SK-MEL-5 (cell line): Measurements from ENCODE around the gene SLC30A3. TPM values are rescaled to one million over a fixed set of nuclear protein-coding genes. Genes with fewer than 3 reads are reported as not detected.
"Not testable (repeated sequence)": the region's sequence is repeated elsewhere in the genome, so short reads cannot be mapped to it uniquely, and the experiment has no call there.

Source experiments
- DNase-seq: peaks from one replicate; pipeline ENCODE4 v3.0.0-alpha.2; 2016; ENCODE audit warnings: low read depth, low spot score
- in situ Hi-C: cut with HindIII; loops from 2 replicates; pipeline ENCODE4 v1.10.0; 2016; ENCODE audit warnings: low sequenced_read_pairs, high pct_unique_total_duplicates, low pct_unique_long_range_greater_than_20kb
- total RNA-seq: library from RNA; depleted of rRNA; stranded (reverse); fragments of >200 nt; shearing (Covaris generic); gene quantifications from 2 replicates; pipeline ENCODE4 v1.2.3, GENCODE V29; 2014

Gene SLC30A3
- total RNA-seq, 1 experiment from 2014 or later = 0.24 TPM

DNA sequence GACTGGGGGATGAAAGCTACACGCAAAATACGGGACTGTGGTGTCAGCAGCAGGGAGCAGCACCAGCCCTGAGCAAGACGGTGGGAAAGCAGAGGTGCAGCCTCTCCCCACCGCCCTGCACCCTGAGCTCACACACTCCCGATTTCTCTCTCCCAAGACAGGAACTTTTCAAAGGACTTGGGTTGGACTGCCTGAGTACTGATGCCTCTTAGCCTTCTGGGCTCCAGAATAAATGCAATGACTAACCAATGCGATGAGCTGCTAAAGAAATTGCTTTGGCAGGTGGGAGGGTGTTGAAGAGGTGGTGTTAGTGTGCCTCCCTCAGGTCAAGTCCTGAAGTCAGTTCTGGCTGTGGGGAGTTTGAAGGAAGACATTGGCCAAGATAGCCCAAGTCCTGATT lies 29.0 kb upstream of the SLC30A3 start:
- in situ Hi-C loops = no loop called here
- DNase-seq = peak; percentile 60

DNA sequence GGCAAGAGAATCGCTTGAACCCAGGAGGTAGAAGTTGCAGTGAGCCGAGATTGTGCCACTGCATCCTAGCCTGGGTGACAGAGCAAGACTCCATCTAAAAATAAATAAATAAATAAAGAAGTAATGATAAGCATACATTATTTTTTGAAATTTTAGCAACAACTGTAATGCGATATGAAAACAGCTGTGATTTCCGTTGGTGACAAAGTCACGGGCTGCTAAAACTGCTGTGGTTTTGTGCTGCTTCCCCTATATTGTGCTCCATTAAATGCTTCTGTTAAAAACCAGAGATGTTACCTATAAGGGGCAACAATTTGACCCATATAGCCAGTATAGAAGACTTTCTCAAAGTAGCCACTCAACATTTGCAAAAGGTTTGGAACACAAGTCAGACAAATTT lies 27.7 kb upstream of the SLC30A3 start:
- in situ Hi-C loops = no loop called here
- DNase-seq = no peak

DNA sequence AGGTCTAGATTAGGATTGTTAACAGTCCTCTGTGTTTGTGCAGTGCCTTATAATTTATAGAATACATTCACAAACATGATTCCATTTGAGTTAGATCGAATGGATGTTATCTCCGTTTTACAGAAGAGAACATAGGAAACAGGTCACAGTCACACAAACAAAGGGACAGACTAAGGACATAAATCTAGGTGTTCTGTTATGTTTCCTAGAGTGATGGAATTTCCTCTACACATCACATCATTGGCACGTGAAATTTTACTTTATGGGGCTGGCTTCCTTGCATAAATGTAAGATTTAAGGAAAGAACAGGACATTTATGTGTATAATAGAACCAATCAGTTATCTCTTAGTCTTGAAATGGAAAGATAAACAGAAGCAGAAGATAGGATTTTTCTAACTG lies 25.8 kb upstream of the SLC30A3 start:
- no peak for DNase-seq
- in situ Hi-C loops = no loop called here

DNA sequence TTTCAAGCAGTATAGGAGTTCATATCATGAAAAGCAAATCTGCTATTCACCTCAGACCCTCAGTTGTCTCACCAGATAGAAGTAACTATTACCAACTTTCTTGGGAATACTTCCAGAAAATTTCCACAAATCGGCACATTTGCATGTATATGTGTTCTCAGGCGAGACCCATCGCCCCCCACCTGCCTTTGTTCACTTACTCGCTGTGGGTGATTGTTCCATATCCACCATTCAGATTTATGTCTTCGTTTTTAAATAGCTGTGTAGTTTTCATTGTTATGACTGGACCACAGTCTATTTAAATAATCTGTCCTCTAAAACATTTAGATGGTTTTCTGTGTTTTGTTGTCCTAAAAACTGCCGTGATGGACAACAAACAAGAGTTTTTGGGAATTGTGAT lies 22.6 kb upstream of the SLC30A3 start:
- in situ Hi-C loops = no loop called here
- DNase-seq = no peak

DNA sequence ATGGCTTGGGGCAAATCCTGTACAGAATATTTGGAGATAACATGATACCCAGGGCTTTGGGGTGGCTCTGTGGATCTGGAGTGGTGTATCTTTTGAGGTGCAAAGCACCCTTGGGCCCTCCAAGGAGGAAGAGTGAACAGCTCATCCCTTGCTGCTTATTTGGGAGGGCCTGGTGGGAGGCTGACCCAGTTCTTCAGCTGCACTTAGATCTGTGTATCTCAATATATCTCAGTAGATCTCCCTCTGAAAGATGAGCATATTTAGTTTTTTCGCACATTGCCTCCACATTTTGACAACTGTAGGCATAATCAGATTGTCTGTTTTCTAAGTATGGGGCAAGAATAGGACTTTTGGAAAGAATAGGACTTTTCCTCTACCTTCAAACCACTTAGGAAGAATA lies 22.1 kb upstream of the SLC30A3 start:
- in situ Hi-C loops = no loop called here
- DNase-seq = no peak

DNA sequence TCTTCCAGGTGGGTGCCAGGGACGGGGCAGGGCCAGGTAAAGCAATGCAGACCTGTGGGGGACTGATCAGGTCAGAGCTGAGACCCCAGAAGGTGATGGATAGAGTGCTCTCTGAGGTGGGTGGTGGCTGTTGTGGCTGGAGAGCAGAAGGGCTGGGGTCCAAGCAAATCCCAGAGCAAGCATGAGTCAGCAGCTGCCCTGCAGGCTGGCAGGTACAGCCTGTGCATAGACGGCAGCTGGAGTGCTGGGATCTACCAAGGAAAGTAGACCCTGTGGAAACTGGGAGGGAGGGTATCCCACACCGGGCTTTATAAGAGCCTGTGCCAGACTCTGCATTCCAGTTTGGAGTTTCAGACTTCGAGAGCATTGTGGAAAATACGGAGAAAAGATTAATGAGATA lies 20.0 kb upstream of the SLC30A3 start:
- in situ Hi-C loops = no loop called here
- DNase-seq = no peak

DNA sequence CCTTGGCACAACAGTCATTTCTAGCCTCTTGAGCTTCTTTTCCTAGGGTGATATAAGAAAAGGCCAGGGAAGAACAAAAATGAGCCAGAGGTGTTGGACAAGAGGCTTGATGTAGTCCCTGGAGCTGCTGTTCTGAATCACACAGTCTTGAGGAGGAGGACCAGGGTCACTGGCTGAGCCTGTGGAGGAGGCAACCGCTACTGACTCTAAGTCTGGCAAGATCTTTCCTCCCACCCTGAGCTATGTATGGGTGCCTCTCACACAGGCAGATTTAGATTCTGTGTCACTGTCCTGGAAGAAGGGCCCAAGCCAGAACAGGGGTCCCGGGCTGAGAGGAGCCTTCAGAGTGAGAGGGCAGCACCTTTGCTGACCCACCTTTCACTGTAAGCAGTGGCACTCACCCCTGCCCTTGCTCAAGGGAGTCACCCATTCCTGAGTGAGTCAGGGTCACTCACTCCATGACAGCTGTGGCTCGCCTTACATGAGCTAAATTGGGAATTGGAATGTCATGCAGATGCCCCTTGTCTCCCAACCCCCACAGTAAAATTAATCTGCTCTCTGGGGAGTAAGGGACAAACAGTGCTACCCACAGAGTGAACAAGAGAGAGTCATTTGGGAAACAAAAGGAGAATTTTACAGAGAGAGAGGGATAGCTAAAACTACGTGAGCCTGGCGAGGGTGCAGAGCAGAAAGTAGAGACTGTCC lies 19.2 kb upstream of the SLC30A3 start, which contains the start of gene TRIM54:
Gene TRIM54, plus strand, starts transcription at position 575 of the 705 bp plus-strand sequence. CDS start 303 bp downstream, outside the sequence.
- DNase-seq = no peak
- in situ Hi-C loops = no loop called here

DNA sequence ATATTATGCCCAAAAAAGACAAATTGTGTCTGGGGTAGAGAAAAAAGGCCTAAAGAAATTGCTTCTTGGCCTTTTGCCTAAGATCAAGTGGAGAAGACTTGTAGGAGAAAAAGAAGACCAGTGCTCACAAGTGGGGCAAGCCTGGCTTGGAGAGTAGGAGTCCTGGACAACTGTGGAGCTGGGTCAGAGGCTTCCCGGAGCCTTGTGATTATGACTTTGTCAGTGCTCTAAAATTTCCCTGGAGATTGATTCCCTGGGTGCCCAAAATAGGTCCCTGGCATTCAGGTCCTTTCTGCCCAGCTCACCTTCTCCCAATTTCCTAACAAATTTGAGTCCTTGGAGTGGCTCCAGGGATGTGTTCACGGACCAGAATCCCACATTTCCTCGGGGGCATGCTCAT lies 18.6 kb upstream of the SLC30A3 start:
- DNase-seq = no peak
- in situ Hi-C loops = no loop called here

DNA sequence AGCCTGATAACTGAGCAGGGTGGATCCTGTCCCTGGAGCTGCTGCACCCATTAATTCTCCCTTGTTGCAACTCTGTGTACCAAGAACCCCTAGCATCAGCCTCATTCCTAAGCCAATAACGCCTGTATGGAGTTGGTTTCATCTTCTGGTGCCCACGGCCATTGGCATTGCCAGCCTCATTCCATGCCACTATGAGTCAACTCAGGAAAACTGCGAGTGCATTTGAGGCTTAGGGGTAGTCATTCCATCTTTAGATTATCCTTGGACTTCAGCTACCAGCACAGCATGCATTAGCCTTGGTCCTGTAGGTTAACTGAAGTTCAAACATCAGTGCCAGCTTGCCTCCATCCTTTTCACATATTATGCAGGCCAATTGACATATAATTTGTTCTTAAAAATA lies 18.0 kb upstream of the SLC30A3 start:
- in situ Hi-C loops = no loop called here
- DNase-seq = no peak

DNA sequence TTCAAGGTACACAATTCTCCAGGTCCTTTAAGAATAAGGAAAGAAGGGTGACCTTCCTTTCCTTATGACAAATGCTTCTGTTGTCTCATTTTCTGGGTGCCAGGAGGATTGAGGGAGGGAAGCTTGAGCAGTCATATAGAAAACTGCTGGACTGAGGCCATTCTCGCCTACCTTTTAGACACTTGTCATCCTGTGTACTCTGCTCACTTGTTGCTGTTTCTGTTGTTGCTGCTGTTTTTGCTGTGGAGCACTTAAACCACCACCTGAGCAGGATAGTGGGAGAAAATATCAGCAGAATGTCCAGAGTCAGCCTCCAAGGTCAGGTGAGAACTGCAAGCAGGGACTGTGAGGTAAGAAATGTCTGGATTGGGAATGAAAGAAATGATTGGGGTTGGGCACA lies 15.2 kb upstream of the SLC30A3 start:
- in situ Hi-C loops = no loop called here
- no peak for DNase-seq

DNA sequence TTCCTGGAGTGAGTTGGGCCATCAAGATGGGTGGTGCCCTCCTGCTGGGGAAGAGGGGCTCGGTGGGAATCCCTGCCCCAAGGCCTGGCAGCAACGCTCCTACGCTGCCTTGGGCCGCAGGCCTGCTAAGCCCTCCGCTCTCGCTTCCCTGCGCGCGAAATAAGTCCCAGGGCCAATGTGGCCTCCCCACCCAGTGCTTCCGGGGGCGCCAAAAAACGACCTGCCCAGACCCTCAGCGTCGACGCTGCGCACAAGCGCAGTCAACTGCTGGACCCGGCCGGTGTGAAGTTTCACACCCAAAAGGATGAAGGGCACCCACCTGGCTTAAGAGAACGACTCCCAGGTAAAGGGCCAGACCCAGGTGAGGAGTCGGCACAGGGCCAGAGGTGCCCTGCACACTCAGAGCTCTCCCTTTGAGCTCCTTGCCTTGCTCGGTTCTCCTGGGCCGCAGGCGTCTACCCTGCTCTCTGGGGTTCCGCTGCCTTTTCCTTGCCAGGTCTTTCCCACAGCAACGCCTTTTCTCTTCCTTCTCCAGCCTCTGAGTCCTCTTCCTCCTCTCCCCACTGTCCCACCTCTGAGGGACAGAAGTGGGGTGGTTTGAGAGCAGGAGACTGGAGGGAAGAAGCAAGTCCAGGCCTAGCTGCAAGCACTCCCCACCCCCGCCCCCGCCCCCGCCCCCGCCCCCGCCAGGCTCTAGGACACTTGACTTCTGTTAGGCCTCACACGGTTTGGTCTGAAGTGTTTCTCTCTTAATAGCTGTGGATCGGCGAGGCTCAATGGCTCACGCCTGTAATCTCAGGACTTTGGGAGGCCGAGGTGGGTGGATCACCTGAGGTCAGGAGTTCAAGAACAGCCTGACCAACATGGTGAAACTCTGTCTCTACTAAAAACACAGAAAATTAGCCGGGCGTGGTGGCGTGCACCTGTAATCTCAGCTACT lies 12.6 kb upstream of the SLC30A3 start, which contains the start of gene DNAJC5G:
Gene DNAJC5G, plus strand, starts transcription at position 223 of the 940 bp plus-strand sequence. CDS start 1,296 bp downstream, outside the sequence.
- in situ Hi-C loops = no loop called here
- no peak for DNase-seq

DNA sequence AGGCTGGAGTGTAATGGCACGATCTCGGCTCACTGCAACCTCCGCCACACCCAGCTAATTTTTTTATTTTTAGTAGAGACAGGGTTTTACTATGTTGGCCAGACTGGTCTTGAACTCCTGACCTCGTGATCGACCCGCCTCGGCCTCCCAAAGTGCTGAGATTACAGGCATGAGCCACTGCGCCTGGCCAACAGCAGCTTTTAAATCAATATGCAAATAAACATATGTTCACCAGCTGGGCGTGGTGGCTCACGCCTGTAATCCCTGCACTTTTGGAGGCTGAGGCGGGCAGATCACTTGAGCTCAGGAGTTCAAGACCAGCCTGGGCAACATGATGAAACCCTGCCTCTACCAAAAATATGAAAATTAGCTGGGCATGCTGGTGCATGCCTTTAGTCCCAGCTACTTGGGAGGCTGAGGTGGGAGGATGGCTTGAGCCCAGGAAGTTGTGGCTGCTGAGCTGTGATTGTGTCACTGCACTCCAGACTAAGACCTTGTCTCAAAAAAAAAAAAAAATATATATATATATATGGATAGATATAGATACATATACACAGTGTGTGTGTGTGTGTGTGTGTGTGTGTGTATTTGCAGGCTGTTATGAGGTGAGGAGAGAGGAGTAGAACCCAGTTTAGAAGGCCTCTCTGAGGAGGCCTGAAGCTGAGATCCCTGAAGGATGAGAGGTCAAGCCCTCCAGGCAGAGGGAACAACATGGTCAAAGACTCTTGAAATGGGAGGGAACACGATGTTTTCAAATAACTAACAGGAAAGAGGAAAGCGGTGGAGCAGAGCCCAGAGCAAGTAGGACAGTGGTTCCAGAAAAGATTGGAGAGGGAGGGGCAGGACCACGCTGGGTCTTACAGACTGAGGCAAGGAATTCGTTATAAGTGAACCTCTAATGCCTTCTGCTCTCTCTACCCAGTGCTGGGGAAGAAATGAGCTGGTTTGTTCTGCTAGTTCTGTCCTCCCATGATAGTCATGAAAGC lies 10.0 kb upstream of the SLC30A3 start:
- DNase-seq, in situ Hi-C loops: not testable (repeated sequence)

DNA sequence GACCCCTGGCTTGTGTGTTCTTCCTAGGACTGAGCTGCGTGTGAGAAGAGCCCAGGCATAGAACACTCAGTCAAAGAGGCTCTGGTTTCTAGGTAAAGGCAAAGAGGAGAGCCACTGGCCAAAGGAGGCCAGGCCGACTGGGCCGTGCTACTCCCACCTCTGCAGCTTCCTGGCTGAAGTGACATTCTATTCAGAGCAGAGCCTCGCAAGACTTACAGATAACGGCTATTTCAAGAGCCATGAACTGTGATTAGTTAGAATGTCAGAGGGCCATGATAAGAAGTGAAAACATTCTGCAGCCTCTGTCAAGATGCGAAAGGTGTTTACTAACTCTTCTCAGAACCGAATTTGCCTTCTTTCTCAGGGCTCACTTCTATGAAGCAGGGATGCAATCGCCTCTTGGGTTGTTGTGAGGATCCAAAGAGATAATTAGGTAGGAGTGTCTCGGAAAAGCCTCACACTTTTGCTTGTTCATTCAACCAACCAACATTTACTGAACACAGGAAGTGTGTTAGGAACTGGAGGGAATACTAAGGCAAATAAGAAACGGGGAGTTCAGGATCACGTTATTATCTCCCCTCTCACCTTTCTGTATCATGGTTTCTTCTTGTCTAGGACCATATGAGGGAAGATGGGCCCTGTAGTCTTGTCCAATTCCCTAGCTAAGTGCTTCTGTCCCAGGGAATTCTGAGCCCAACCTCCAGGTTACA lies 8.9 kb upstream of the SLC30A3 start:
- DNase-seq = no peak
- in situ Hi-C loops = no loop called here

DNA sequence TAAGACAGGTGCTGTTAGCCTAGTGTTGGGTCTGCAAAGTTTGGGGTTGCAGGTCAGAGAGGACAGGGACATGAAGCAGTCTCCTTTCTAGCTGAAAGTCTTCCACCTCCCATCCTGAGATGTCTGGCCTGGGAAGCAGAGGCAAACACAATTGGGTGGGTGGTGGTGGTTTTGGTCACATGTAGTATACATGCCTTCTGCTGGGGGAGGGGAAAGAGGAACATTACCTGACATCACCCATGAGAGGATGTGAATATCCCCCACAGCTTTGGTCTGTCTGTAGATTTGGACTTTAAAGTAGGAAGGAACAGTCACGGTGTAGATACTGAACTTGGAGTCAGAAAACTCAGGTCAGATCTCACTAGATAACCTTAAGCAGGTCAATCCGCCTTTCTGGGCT lies 7.8 kb upstream of the SLC30A3 start:
- in situ Hi-C loops = no loop called here
- DNase-seq = no peak

DNA sequence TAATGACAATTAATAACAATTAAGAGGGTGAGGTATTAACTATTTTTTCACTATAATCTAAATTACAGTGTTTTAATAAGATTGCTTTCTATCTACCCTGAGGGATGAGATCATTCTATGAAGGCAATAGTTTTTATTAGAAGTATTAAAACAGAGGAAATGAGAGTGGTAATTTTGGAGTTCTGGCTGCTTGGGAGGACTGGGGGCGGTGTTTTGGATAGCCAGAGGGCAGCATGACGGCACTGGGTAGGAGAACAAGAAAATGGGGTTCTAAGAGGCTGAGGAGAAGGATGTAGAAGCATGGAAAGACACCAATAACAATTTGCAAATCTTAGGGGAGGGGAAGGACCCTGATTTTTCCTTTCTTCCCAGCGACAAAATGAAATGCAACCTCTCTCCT lies 7.3 kb upstream of the SLC30A3 start:
- in situ Hi-C loops = no loop called here
- no peak for DNase-seq

DNA sequence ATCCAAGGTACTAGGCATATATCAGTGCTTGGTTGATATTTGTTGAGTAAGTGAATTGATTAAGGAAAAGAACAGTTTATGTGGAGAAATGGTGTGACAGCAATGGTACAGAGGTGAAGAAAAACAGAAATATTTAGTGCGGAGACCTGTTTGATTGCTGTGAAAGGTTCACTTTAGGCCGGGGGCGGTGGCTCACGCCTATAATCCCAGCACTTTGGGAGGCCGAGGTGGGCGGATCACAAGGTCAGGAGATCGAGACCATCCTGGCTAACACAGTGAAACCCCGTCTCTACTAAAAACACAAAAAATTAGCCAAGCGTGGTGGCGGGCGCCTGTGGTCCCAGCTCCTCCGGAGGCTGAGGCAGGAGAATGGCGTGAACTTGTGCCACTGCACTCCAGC lies 5.4 kb upstream of the SLC30A3 start:
- DNase-seq, in situ Hi-C loops: not testable (repeated sequence)

DNA sequence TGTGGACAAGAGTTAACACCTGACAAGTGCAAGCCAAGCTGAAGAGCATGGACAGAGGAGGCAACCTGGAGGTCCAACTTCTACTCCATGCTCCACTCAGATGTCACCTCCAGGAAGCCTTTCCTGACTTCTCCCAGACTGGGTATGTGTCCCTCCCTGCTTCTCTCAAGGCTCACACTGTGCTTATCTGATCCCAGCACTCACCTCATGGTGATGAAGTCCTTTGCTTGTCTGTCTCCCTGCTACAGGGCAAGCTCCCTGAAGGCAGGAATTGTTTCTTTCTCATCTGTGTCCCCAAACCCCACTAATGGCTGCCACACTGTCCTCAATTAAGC lies 2.7 kb upstream of the SLC30A3 start:
- in situ Hi-C loops = no loop called here

More for the DNA sequence above, 2.7 kb upstream of the SLC30A3 start:
- DNase-seq = no peak
